Mesendoderm (in vitro differentiated cells): ENCODE data around the gene PROZ.

ENCODE experiments used
- DNase-seq: peaks from one replicate; pipeline ENCODE4 v3.0.0; 2013
- H2AK5ac ChIP-seq: 2 replicates; pipeline ENCODE4 v1.6.1; 2013; ENCODE audit warnings: low read length, inconsistent platforms
- H2BK120ac ChIP-seq: 2 replicates; pipeline ENCODE4 v1.6.1; 2013; ENCODE audit warnings: low read depth, mild to moderate bottlenecking, low read length, moderate library complexity, mixed read lengths
- H2BK15ac ChIP-seq: replicated peaks from 2 replicates; pipeline ENCODE4 v1.6.1; 2013; ENCODE audit warnings: low read depth, mild to moderate bottlenecking, moderate library complexity
- H2BK5ac ChIP-seq: 2 replicates; pipeline ENCODE4 v1.6.1; 2013; ENCODE audit warnings: low read length, inconsistent platforms
- H3K18ac ChIP-seq: 2 replicates; pipeline ENCODE4 v1.6.1; 2013; ENCODE audit warnings: mild to moderate bottlenecking, low read length, mixed read lengths
- H3K23ac ChIP-seq: one replicate; pipeline ENCODE4 v1.6.1; 2013; ENCODE audit warnings: low read length
- H3K27ac ChIP-seq: 2 replicates; pipeline ENCODE4 v1.5.1; 2013; ENCODE audit warnings: low read depth, mild to moderate bottlenecking, inconsistent platforms, low read length, moderate library complexity
- H3K27me3 ChIP-seq: 2 replicates; pipeline ENCODE4 v1.6.1; 2013; ENCODE audit warnings: low read length, control low read depth, mild to moderate bottlenecking, inconsistent platforms; ENCODE audit not compliant: insufficient read depth, poor library complexity
- H3K36me3 ChIP-seq: 2 replicates; pipeline ENCODE4 v1.6.1; 2013; ENCODE audit warnings: low read length, inconsistent platforms; ENCODE audit not compliant: control insufficient read depth, insufficient read depth
- H3K4ac ChIP-seq: one replicate; pipeline ENCODE4 v1.6.1; 2013; ENCODE audit warnings: low read depth, mild to moderate bottlenecking, low read length, moderate library complexity
- H3K4me1 ChIP-seq: 2 replicates; pipeline ENCODE4 v1.6.1; 2013; ENCODE audit warnings: low read depth, low read length, inconsistent platforms; ENCODE audit not compliant: control insufficient read depth
- H3K4me2 ChIP-seq: 2 replicates; pipeline ENCODE4 v1.6.1; 2013; ENCODE audit warnings: low read length
- H3K4me3 ChIP-seq: 2 replicates; pipeline ENCODE4 v1.5.1; 2013; ENCODE audit warnings: mild to moderate bottlenecking, low read length
- H3K56ac ChIP-seq: one replicate; pipeline ENCODE4 v1.6.1; 2013; ENCODE audit warnings: low read length
- H3K79me1 ChIP-seq: 2 replicates; pipeline ENCODE4 v1.6.1; 2013; ENCODE audit warnings: low read length, inconsistent platforms
- H3K79me2 ChIP-seq: 2 replicates; pipeline ENCODE4 v1.6.1; 2013; ENCODE audit warnings: mild to moderate bottlenecking, low read length; ENCODE audit not compliant: control insufficient read depth, insufficient read depth
- H3K9ac ChIP-seq: 2 replicates; pipeline ENCODE4 v1.6.1; 2013; ENCODE audit warnings: low read length, inconsistent platforms
- H4K5ac ChIP-seq: one replicate; pipeline ENCODE4 v1.6.1; 2013; ENCODE audit warnings: low read length
- H4K8ac ChIP-seq: one replicate; pipeline ENCODE4 v1.6.1; 2013; ENCODE audit warnings: low read depth, mild to moderate bottlenecking, control low read depth, low read length, moderate library complexity
- WGBS: extraction: QIAGEN DNeasy Blood & Tissue Kit; methylation state at CpG from one replicate; pipeline ENCODE4 v1.1.7; 2013; ENCODE audit warnings: low lambda C conversion rate, missing lambda C conversion rate; ENCODE audit not compliant: insufficient coverage; ENCODE audit errors: extremely low coverage; 5-methylcytosine and 5-hydroxymethylcytosine counted together

Gene PROZ

DNA sequence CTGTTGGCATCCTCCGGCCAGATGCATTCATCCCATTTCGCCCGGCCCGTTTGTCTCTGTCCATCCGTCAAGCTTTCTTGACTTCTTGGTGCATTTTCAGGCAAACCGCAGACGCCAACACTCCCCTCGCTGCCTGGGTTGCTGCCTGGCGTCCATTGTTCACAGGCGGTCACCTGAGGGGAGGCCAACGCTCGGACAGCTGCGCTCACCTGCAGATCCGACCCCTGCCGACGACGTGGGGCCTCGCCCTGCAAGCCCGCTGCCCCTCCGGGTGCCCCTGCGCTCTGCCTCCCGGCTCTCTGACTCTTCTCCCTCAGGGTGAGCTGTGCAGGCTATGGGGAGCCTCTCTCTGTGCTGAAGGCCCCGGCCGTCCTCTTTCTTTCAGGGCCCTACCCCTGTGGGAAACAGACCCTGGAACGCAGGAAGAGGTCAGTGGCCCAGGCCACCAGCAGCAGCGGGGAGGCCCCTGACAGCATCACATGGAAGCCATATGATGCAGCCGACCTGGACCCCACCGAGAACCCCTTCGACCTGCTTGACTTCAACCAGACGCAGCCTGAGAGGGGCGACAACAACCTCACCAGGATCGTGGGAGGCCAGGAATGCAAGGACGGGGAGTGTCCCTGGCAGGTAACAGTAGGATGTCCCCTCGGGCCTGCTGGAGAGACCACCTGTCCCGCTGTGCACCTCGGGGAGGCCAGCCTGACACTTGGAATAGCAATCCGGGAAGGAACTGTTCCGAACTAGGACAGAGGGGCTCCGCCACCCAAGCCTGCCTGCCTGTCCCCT is 14.8 kb upstream of the PROZ start:
- Histone ChIP-seq H2BK120ac (no peak overlapping the region), H3K36me3 (no peaks in the 10 kb centered on the region), H2BK5ac (no peak overlapping the region), H3K56ac (no peak overlapping the region), H3K4ac (no peak overlapping the region), H3K27me3 (no peaks in the 10 kb centered on the region), H3K79me2 (no peaks in the 10 kb centered on the region), H3K9ac (no peak overlapping the region), H3K23ac (peak overlapping the region; percentile 81), H2BK15ac (no peak overlapping the region), H3K27ac (no peak overlapping the region), H4K5ac (no peak overlapping the region), H3K4me2 (no peak overlapping the region), H3K18ac (no peak overlapping the region), H3K4me1 (no peaks in the 10 kb centered on the region), H3K4me3 (no peak overlapping the region), H3K79me1 (no peaks in the 10 kb centered on the region), H4K8ac (no peak overlapping the region), H2AK5ac (no peak overlapping the region)
- WGBS: no CpG with 5 or more reads among the region's 39 CpGs
- no peak for DNase-seq

DNA sequence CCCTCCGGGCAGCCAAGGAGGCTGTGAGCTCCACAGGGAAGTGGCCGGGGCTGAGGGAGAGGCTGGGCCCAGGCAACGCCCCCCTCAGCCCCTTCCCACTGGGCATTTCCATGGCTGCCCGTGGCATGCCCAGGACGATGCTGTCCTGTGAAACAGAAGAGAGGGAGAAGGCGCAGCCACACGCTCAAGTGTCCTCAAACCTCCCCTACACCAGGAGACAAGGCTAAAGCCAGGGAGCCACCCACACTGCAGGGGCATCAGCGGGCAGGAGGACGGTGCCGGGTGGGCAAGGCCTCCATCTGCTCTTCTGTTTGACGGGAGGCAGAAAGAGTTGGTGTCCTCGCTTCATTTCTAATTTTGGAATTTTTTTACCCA is 14.2 kb upstream of the PROZ start:
- no peak overlapping the region for H3K4me3 ChIP-seq
- WGBS: no CpG with 5 or more reads among the region's 12 CpGs
- H2AK5ac ChIP-seq: no peak overlapping the region
- no peak overlapping the region for H3K56ac ChIP-seq
- no peak overlapping the region for H3K18ac ChIP-seq
- no peak for DNase-seq
- H3K9ac ChIP-seq: no peak overlapping the region
- no peak overlapping the region for H2BK15ac ChIP-seq
- H3K27ac ChIP-seq: no peak overlapping the region
- peak overlapping the region; percentile 81 for H3K23ac ChIP-seq
- no peak overlapping the region for H2BK120ac ChIP-seq
- no peak overlapping the region for H4K5ac ChIP-seq
- H3K79me1 ChIP-seq: no peaks in the 10 kb centered on the region
- no peaks in the 10 kb centered on the region for H3K4me1 ChIP-seq
- no peaks in the 10 kb centered on the region for H3K27me3 ChIP-seq
- H3K4me2 ChIP-seq: no peak overlapping the region
- H4K8ac ChIP-seq: no peak overlapping the region
- H3K79me2 ChIP-seq: no peaks in the 10 kb centered on the region
- H3K4ac ChIP-seq: no peak overlapping the region
- H3K36me3 ChIP-seq: no peaks in the 10 kb centered on the region
- no peak overlapping the region for H2BK5ac ChIP-seq

DNA sequence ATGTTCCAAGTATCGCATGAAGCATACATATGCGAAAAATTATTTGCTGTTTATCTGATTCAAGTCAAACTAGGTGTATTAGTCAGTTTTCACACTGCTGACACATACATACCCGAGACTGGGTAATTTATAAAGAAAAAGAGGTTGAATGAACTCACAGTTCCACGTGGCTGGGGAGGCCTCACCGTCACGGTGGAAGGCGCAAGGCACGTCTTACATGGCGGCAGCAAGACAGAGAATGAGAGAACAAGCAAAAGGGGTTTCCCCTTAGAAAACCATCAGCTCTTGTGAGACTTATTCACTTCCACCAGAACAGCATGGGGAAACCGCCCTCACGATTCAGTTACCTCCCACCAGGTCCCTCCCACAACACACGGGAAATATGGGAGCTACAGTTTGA is 13.0 kb upstream of the PROZ start:
- Histone ChIP-seq H3K56ac (no peak overlapping the region), H3K79me1 (no peaks in the 10 kb centered on the region), H3K18ac (no peak overlapping the region), H2BK120ac (no peak overlapping the region), H3K4me1 (no peaks in the 10 kb centered on the region), H3K4me3 (no peak overlapping the region), H3K23ac (no peak overlapping the region), H4K8ac (no peak overlapping the region), H3K4ac (no peak overlapping the region), H2AK5ac (no peak overlapping the region), H2BK5ac (no peak overlapping the region), H2BK15ac (no peak overlapping the region), H3K4me2 (no peak overlapping the region), H3K27me3 (no peaks in the 10 kb centered on the region), H4K5ac (no peak overlapping the region), H3K79me2 (no peaks in the 10 kb centered on the region), H3K9ac (no peak overlapping the region), H3K27ac (no peak overlapping the region), H3K36me3 (no peaks in the 10 kb centered on the region)
- WGBS: no CpG with 5 or more reads among the region's 12 CpGs
- DNase-seq: no peak

DNA sequence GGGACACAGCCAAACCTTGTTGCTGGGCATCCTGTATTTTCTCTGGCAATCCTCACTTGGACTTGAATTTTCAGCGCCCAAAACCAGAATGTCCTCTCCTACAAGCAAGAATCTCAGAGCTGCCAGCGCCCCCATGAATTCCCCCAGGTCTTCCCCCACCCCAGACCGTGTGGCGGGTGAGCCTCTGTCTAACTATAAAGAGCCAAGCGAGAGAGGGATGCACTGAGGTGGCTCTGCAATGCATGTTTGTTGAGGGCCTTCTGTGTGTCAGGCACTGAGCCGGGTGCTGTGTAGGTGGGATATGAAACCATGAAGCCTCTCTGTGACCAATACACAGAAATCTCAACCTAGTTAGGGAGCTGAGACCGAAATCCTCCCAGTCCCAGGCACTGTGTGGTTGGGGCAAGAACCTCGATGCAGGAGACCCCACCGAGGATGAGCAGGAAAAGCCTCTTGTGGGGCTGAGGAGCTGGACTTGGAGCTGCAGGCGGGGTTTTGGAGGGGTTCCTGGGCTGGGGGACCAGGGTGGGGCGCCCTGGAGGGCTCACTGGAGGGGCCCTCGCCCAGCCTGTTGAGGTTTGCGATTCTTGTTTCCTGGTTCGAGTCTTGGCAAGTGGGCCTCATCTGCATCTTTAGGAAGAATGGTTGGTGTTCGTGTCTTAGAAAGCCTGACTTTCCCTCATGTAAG is 12.4 kb upstream of the PROZ start:
- Histone ChIP-seq H3K23ac (no peak overlapping the region), H4K8ac (no peak overlapping the region), H3K18ac (no peak overlapping the region), H3K9ac (no peak overlapping the region), H2AK5ac (no peak overlapping the region), H2BK120ac (no peak overlapping the region), H3K4me1 (no peaks in the 10 kb centered on the region), H3K4me2 (no peak overlapping the region), H3K27me3 (no peaks in the 10 kb centered on the region), H3K79me2 (no peaks in the 10 kb centered on the region), H3K27ac (no peak overlapping the region), H2BK5ac (no peak overlapping the region), H4K5ac (no peak overlapping the region), H3K56ac (no peak overlapping the region), H3K4me3 (no peak overlapping the region), H3K79me1 (no peaks in the 10 kb centered on the region), H2BK15ac (no peak overlapping the region), H3K4ac (no peak overlapping the region), H3K36me3 (no peaks in the 10 kb centered on the region)
- DNase-seq: no peak
- no CpG with 5 or more reads among the region's 15 CpGs for WGBS

DNA sequence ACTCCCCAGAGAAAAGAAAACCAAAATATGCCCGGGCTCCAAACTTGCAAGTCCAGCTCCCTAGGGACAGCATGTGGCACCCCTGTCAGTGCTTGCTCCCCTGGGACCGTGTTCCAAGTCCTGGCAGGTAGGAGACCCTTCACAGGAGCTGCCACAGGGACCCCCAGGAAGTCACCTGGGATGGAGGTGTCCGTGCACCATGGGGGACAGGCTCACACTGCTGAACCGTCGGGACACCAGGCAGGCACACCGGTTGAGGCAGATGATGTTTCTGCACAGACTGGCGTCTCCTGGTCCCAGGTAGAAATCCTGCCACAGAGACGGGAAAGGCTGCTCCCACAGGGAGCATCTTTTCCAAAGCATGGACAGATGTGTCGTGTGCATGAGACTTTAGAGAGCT is 11.7 kb upstream of the PROZ start:
- no peak overlapping the region for H3K27ac ChIP-seq
- no peak overlapping the region for H2AK5ac ChIP-seq
- H2BK5ac ChIP-seq: no peak overlapping the region
- H3K27me3 ChIP-seq: no peaks in the 10 kb centered on the region
- no peak overlapping the region for H3K23ac ChIP-seq
- no peak overlapping the region for H3K4me2 ChIP-seq
- no peak overlapping the region for H3K18ac ChIP-seq
- H3K9ac ChIP-seq: no peak overlapping the region
- H4K5ac ChIP-seq: no peak overlapping the region
- no peak overlapping the region for H4K8ac ChIP-seq
- H3K4ac ChIP-seq: no peak overlapping the region
- no peaks in the 10 kb centered on the region for H3K36me3 ChIP-seq
- H3K79me1 ChIP-seq: no peaks in the 10 kb centered on the region
- no peak for DNase-seq
- H2BK15ac ChIP-seq: no peak overlapping the region
- no peaks in the 10 kb centered on the region for H3K4me1 ChIP-seq
- no peak overlapping the region for H3K4me3 ChIP-seq
- no peak overlapping the region for H2BK120ac ChIP-seq
- H3K79me2 ChIP-seq: no peaks in the 10 kb centered on the region
- H3K56ac ChIP-seq: no peak overlapping the region
- WGBS: no CpG with 5 or more reads among the region's 9 CpGs
